ENCODE data around the gene SUMO4. TPM values are rescaled to one million over a fixed set of nuclear protein-coding genes. Genes with fewer than 3 reads are reported as not detected.

The SUMO4 gene
- polyA plus RNA-seq, 1 of the 3 experiments (the other 2 are of a cell fraction), result not detected

DNA sequence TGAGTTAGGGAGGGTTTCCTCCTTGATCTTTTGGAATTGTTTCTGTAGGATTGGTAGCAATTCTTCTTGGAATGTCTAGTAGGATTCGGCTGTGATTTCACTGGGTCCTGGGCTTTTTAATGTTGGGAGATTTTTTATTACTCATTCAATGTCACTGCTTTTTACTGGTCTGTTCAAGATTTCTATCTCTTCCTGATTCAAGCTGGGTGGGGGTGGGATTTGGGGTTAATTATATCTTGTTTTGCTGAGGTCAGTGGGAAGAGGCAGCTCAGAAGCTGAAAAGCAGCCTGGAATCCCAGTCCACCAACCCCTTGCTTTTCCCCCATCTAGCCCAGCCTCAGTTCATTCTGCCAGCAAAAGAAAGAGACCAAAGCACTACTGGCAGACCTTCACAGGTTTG lies 39.6 kb downstream of the SUMO4 start:
- Histone ChIP-seq H3K4me1 (ENCODE audit: control insufficient read depth in 1 of 2, insufficient read depth in 2 of 2, low read depth in 1 of 2, low read length in 1 of 2) (peaks cover 0 to 3% of the 10 kb centered on the region in 2 experiments; a peak in 1 of 4 replicates), H4K20me1 (ENCODE audit: insufficient read depth) (no peaks in the 10 kb centered on the region), H2AFZ (ENCODE audit: low read depth) (peak overlapping the region; percentile 71), H3K9ac (no peak overlapping the region), H3K4me2 (peak overlapping the region; percentile 38; the same call in 1 of the 2 replicates), H3F3A (replicated peaks; ENCODE audit: insufficient read depth) (no peaks in the 10 kb centered on the region), H3K27ac (ENCODE audit: low read depth in 2 of 2, low read length in 1 of 2) (peak overlapping the region in 1 of 2 experiments; percentile 62; a peak in 1 of 4 replicates), H3K36me3 (replicated peaks in 1 of 2; ENCODE audit: control insufficient read depth in 1 of 2, insufficient read depth in 2 of 2, low read length in 1 of 2) (no peaks in the 10 kb centered on the region), H3K9me2 (no peaks in the 10 kb centered on the region), H3K9me3 (no peaks in the 10 kb centered on the region), H3K79me2 (ENCODE audit: insufficient read depth) (no peaks in the 10 kb centered on the region), H3K4me3 (ENCODE audit: low read depth in 2 of 2, low read length in 1 of 2) (no peak overlapping the region), H3K27me3 (ENCODE audit: insufficient read depth) (no peaks in the 10 kb centered on the region)
- ChIA-PET CTCF (no interaction called here), POLR2A (no interaction called here)
- no peak for DNase-seq
- TF ChIP-seq FOXM1 (IDR thresholded peaks at IDR 0.05; ENCODE audit: low read depth) (no peak), RAD21 (IDR thresholded peaks at IDR 0.05; ENCODE audit: low read length) (no peak), NFIC (IDR thresholded peaks at IDR 0.05; ENCODE audit: borderline replicate concordance) (no peak; the same call in 1 of the 2 replicates)
- WGBS (ENCODE audit: low lambda C conversion rate), result 53% methylated on average over 1 of the region's 1 CpG

- Histone ChIP-seq H3K27me3 (ENCODE audit: insufficient read depth) (no peaks in the 10 kb centered on the region), H3K4me1 (ENCODE audit: control insufficient read depth in 1 of 2, insufficient read depth in 2 of 2, low read depth in 1 of 2, low read length in 1 of 2) (peaks cover 0 to 3% of the 10 kb centered on the region in 2 experiments; a peak in 1 of 4 replicates), H3K9me3 (no peaks in the 10 kb centered on the region), H4K20me1 (ENCODE audit: insufficient read depth) (no peaks in the 10 kb centered on the region), H2AFZ (ENCODE audit: low read depth) (no peak overlapping the region), H3K27ac (ENCODE audit: low read depth in 2 of 2, low read length in 1 of 2) (no peak overlapping the region), H3K36me3 (replicated peaks in 1 of 2; ENCODE audit: control insufficient read depth in 1 of 2, insufficient read depth in 2 of 2, low read length in 1 of 2) (no peaks in the 10 kb centered on the region), H3K79me2 (ENCODE audit: insufficient read depth) (no peaks in the 10 kb centered on the region), H3F3A (replicated peaks; ENCODE audit: insufficient read depth) (no peaks in the 10 kb centered on the region), H3K9me2 (no peaks in the 10 kb centered on the region), H3K4me3 (ENCODE audit: low read depth in 2 of 2, low read length in 1 of 2) (no peak overlapping the region), H3K4me2 (no peak overlapping the region), H3K9ac (no peak overlapping the region)
- POLR2A ChIA-PET, result no interaction called here
- CTCF ChIA-PET, result interaction anchor here (1.0 to 2.2 kb wide), 6 partner anchors 9 to 413 kb away, joined by 3 to 25 read pairs (median 4); no protein-coding TSS in a partner anchor
- 84% methylated on average over 16 of the region's 16 CpGs for WGBS (ENCODE audit: low lambda C conversion rate)
- no peak for DNase-seq
- no peak for TF ChIP-seq MXI1 (IDR thresholded peaks at IDR 0.05; ENCODE audit: low read depth, low read length)
- TF ChIP-seq FOSL2 (IDR thresholded peaks at IDR 0.05; ENCODE audit: borderline replicate concordance, low read depth), result peak; percentile 46; the same call in 1 of the 2 replicates
- peak; percentile 54; the same call in 1 of the 2 replicates for TF ChIP-seq TCF12 (IDR thresholded peaks at IDR 0.05)
- 0 out of 2 replicates have a peak, but pooled peaks have one; percentile 8 for TF ChIP-seq JUND (IDR thresholded peaks at IDR 0.05)
Observed at GRCh38 chr6:149440735-149441671, 40.9 kb downstream of the SUMO4 start.

DNA sequence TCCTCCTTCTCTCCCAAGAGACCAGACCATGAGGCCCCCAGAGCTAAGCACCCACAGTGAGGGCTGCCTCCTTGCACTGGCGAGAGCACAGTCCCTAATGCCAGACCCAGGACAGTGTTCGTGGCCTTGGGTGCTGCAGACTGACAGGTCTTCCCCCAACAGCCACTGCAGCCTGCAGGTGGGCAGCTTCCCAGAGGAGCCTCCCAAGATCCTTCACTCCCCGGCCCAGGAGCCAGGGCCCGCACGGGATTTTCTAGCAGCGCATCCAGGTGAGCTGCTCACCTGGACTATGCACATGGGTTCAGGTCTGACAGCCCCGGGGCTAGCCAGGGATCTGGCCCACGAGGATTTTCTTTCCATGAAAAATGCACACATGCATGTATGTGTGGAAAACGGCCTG lies 41.7 kb downstream of the SUMO4 start:
- H3K9ac ChIP-seq, result no peak overlapping the region
- no peaks in the 10 kb centered on the region for H3K36me3 ChIP-seq (replicated peaks in 1 of 2; ENCODE audit: control insufficient read depth in 1 of 2, insufficient read depth in 2 of 2, low read length in 1 of 2)
- POLR2A ChIA-PET, result no interaction called here
- peaks cover 0 to 3% of the 10 kb centered on the region in 2 experiments; a peak in 1 of 4 replicates for H3K4me1 ChIP-seq (ENCODE audit: control insufficient read depth in 1 of 2, insufficient read depth in 2 of 2, low read depth in 1 of 2, low read length in 1 of 2)
- no peaks in the 10 kb centered on the region for H3K79me2 ChIP-seq (ENCODE audit: insufficient read depth)
- H4K20me1 ChIP-seq (ENCODE audit: insufficient read depth), result no peaks in the 10 kb centered on the region
- H3K4me3 ChIP-seq (ENCODE audit: low read depth in 2 of 2, low read length in 1 of 2), result no peak overlapping the region
- H3K4me2 ChIP-seq, result no peak overlapping the region
- no peak overlapping the region for H3K27ac ChIP-seq (ENCODE audit: low read depth in 2 of 2, low read length in 1 of 2)
- H3K27me3 ChIP-seq (ENCODE audit: insufficient read depth), result no peaks in the 10 kb centered on the region
- H3K9me2 ChIP-seq, result no peaks in the 10 kb centered on the region
- CTCF ChIA-PET, result interaction anchor here (1.0 to 2.2 kb wide), 6 partner anchors 10 to 413 kb away, joined by 3 to 25 read pairs (median 4); no protein-coding TSS in a partner anchor
- WGBS (ENCODE audit: low lambda C conversion rate), result 90% methylated on average over 3 of the region's 9 CpGs
- TF ChIP-seq PBX3 (IDR thresholded peaks at IDR 0.05) (no peak), NRF1 (IDR thresholded peaks at IDR 0.05; ENCODE audit: low read depth, low read length) (no peak), FOXM1 (IDR thresholded peaks at IDR 0.05; ENCODE audit: low read depth) (no peak), ZBTB33 (IDR thresholded peaks at IDR 0.05; ENCODE audit: borderline replicate concordance, low read depth) (no peak), MEF2A (IDR thresholded peaks at IDR 0.05; ENCODE audit: borderline replicate concordance, low read depth) (no peak)
- TF ChIP-seq, protein P1, sequence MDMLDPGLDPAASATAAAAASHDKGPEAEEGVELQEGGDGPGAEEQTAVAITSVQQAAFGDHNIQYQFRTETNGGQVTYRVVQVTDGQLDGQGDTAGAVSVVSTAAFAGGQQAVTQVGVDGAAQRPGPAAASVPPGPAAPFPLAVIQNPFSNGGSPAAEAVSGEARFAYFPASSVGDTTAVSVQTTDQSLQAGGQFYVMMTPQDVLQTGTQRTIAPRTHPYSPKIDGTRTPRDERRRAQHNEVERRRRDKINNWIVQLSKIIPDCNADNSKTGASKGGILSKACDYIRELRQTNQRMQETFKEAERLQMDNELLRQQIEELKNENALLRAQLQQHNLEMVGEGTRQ (IDR thresholded peaks at IDR 0.05; ENCODE audit: borderline replicate concordance, low read depth, low read length), result no peak
- no peaks in the 10 kb centered on the region for H3F3A ChIP-seq (replicated peaks; ENCODE audit: insufficient read depth)
- no peaks in the 10 kb centered on the region for H3K9me3 ChIP-seq
- no peak for DNase-seq
- no peak overlapping the region for H2AFZ ChIP-seq (ENCODE audit: low read depth)
